KOPT-K1 (cell line): ENCODE data around the gene SSR4.

ENCODE experiments used
- H3K27ac ChIP-seq: fragments of 200-600 bp; sonication (generic); 2 replicates; pipeline ENCODE4 v1.5.1; 2016; ENCODE audit warnings: antibody characterized with exemption, mild to moderate bottlenecking, low read depth, low read length; ENCODE audit not compliant: poor library complexity, severe bottlenecking
- H3K36me3 ChIP-seq: fragments of 200-600 bp; sonication (generic); 2 replicates; pipeline ENCODE4 v1.5.1; 2017; ENCODE audit warnings: antibody characterized with exemption, mild to moderate bottlenecking, low read length, moderate library complexity; ENCODE audit not compliant: insufficient read depth
- H3K9me3 ChIP-seq: fragments of 200-600 bp; sonication (generic); 2 replicates; pipeline ENCODE4 v1.5.1; 2017; ENCODE audit warnings: antibody characterized with exemption, low read length, mild to moderate bottlenecking; ENCODE audit not compliant: insufficient read depth, poor library complexity, severe bottlenecking

The SSR4 gene

DNA sequence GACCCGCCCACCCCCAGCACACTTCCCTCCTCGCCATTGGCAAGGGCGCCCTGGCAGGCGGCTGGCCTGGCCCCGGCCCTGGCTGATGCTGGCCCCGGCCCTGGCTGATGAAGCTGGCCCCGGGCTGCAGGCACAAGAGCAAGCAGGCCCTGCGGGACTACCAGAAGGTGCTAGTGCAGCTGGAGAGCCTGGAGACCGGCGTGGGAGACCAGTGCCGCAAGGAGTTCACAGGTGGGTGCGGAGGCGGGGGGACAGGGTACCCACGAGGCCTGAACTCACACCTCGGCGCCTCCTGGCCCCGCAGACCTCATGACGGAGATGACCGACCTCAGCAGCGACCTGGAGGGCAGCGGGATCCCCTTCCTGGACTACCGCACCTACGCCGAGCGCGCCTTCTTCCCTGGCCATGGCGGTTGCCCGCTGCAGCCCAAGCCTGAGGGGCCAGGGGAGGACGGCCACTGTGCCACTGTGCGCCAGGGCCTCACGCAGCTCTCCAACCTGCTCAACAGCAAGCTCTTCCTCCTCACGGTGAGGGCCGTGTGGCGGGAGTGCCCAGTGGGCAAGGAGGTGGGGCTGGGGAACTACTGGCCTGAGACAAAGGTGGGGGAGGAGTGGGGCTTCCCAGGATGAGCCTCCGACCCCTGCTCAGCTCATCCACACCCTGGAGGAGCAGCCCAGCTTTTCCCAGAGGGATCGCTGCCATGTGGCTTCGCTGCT is 19.7 kb upstream of the SSR4 start:
- H3K36me3 ChIP-seq = no peaks in the 10 kb centered on the region
- H3K27ac ChIP-seq = no peak overlapping the region
- no peaks in the 10 kb centered on the region for H3K9me3 ChIP-seq

DNA sequence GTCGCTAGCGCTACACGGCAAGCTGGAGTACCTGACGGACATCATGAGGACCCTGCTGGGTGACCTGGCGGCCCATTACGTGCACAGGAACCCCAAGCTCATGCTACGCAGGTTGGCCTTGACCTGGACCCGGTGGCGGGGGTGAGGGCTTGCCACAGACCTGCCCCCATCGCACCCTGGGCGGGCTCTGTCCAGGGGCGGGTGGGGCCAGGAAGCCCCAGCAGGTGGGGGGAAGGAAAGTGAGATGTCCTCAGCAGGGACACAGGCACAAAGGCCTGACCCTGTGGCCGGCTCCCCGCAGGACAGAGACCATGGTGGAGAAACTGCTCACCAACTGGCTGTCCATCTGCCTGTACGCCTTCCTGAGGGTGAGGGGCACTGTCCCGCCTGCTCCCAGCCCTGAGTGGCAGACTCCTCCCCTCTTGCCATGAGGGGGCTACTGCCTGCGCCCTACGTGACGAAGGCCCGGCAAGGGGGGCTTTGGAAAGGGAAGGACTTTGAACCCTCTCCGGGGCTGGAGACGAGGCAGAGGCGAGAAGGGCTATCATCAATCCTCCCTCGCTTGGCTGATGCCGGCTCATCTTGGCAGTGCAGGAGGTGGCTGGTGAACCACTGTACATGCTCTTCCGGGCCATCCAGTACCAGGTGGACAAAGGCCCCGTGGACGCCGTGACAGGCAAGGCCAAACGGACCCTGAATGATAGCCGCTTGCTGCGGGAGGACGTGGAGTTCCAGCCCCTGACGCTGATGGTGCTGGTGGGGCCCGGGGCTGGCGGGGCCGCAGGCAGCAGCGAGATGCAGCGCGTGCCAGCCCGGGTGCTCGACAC is 19.0 kb upstream of the SSR4 start:
- H3K9me3 ChIP-seq = no peaks in the 10 kb centered on the region
- no peaks in the 10 kb centered on the region for H3K36me3 ChIP-seq
- no peak overlapping the region for H3K27ac ChIP-seq

GRCh38 chrX:153776120-153776599 is 18.3 kb upstream of the SSR4 start:
- no peak overlapping the region for H3K27ac ChIP-seq
- H3K36me3 ChIP-seq = no peaks in the 10 kb centered on the region
- H3K9me3 ChIP-seq = no peaks in the 10 kb centered on the region

GRCh38 chrX:153776611-153777045 is 17.8 kb upstream of the SSR4 start:
- Histone ChIP-seq H3K9me3 (no peaks in the 10 kb centered on the region), H3K36me3 (no peaks in the 10 kb centered on the region), H3K27ac (no peak overlapping the region)

- no peaks in the 10 kb centered on the region for H3K36me3 ChIP-seq
- H3K27ac ChIP-seq = no peak overlapping the region
- no peaks in the 10 kb centered on the region for H3K9me3 ChIP-seq
Measured at GRCh38 chrX:153777261-153778090, 17.0 kb upstream of the SSR4 start.

DNA sequence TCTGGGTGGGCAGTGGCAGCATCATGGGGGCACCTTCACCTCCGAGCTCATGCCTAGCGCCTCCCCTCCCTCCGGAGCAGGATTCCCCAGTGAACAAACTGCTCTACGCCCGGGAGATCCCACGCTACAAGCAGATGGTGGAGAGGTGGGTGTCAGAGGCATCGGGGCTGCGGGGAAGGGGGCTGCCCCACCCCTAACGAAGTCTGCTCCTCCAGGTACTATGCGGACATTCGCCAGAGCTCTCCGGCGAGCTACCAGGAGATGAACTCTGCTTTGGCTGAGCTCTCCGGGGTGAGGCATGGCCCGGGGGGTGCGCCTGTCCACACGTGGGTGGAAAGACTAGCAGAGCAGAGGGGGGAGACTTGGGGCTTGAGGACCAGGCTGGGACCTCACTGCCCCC is 16.3 kb upstream of the SSR4 start:
- Histone ChIP-seq H3K9me3 (no peaks in the 10 kb centered on the region), H3K27ac (no peak overlapping the region), H3K36me3 (no peaks in the 10 kb centered on the region)

DNA sequence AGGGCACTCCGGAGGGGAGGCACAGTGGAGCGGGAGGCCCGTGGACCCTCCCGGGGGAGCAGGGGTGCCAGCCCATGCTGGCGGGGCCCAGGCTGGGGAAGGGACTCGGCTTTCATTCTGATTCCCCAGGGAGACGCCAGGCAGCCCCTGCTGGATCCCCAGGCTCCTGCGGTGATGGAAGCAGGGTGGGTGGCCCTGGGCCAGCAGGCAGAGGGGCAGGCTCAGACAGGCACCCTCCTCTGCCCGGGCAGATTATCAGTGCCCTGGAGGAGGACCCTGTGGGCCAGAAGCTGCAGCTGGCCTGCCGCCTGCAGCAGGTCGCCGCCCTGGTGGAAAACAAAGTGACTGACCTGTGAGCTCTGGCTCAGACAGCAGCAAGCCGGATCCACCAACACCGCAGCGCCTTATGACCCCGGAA is 15.8 kb upstream of the SSR4 start:
- Histone ChIP-seq H3K36me3 (no peaks in the 10 kb centered on the region), H3K27ac (no peak overlapping the region), H3K9me3 (no peaks in the 10 kb centered on the region)

DNA sequence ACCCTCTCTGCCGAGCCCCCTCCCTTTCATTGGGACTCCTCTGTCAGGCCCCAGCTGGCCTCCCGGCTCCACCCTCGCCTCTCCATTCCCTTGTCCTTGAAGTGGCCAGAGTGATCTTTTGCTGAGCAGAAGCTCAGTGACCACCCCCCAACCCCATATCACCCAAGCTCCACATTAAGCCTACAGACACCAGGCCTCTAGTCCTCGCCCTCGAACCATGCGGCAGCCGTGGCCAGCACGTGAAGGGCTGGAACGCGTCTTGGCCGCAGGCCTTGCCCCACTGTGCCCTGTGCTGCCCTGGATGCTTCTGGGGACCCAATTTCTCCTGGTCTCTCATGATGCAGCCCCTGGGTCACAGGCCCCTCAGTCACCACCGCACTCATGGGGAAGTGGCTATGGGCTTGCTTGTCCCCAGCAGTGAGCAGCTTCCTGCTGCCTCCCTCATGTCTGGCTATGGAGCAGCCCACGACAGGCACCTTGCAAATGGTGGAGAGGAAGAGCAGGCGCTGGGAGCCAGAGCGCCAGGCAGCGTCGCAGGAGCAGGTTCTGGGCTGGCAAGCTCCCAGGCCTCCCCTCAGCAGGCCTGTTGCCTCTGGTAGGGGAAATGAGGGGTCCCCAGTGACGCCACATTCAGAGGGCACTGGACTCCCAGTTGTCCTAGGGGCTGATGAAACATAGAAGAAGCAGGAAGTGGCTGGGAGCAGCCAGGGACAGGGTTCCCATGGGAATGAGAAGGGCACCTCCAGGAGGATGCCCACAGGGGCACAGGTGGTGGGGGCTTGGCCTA is 14.4 kb upstream of the SSR4 start:
- Histone ChIP-seq H3K9me3 (no peaks in the 10 kb centered on the region), H3K27ac (no peak overlapping the region), H3K36me3 (no peaks in the 10 kb centered on the region)

- Histone ChIP-seq H3K9me3 (no peaks in the 10 kb centered on the region), H3K36me3 (peaks cover 7% of the 10 kb centered on the region; the same call in 1 of the 2 replicates), H3K27ac (no peak within 1 kb of the TSS)
Measured at GRCh38 chrX:153780678-153781427, 13.6 kb upstream of the SSR4 start, which contains the start of gene SRPK3. SRPK3 (plus strand) TSS chrX:153781041; CDS start chrX:153781087, 46 bp downstream.

DNA sequence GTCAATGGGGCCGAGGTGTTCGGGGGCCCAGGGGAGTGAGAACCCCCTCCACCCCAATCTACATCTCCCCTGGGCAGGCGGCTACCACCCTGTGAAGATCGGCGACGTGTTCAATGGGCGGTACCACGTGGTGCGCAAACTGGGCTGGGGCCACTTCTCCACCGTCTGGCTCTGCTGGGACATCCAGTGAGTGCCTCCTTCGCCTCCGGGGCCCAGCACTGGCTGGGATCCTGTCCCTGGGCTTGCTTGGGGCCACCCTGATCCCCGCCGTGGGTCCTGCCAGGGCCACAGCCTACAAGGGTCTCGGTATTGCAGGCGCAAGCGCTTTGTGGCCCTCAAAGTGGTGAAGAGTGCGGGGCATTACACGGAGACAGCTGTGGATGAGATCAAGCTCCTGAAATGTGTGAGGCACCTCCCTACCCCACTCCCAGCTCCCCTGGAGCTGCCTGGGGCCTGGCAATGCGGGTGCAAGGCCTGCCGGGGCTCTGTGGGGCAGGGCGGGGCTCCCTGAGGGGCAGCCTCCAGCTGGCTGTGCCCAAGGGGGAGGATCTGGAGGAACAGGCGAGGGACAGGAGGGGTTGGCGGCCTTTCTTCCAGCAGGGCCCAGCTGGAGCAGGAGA is 12.9 kb upstream of the SSR4 start:
- Histone ChIP-seq H3K27ac (no peak overlapping the region), H3K9me3 (no peaks in the 10 kb centered on the region), H3K36me3 (peaks cover 14% of the 10 kb centered on the region; the same call in 1 of the 2 replicates)

- no peaks in the 10 kb centered on the region for H3K9me3 ChIP-seq
- H3K27ac ChIP-seq = no peak overlapping the region
- H3K36me3 ChIP-seq = peaks cover 22% of the 10 kb centered on the region; the same call in 1 of the 2 replicates
Measured at GRCh38 chrX:153782313-153782712, 12.2 kb upstream of the SSR4 start.

DNA sequence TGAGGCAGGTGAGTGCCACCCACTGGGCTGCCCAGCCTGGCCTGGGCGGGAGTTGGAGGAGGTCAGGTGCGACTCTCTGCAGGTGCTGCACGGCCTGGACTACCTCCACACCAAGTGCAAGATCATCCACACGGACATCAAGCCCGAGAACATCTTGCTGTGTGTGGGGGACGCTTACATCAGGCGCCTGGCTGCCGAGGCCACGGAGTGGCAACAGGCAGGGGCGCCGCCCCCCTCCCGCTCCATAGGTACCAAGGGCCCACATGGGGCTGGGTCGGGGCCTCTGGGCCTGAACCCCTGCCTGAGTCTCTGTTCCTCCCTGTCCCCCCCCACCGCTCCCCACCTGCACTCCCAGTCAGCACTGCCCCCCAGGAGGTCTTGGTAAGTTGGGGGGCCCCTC is 11.6 kb upstream of the SSR4 start:
- H3K36me3 ChIP-seq = peaks cover 27% of the 10 kb centered on the region; the same call in 1 of the 2 replicates
- H3K9me3 ChIP-seq = no peaks in the 10 kb centered on the region
- no peak overlapping the region for H3K27ac ChIP-seq

GRCh38 chrX:153783378-153784013 is 11.0 kb upstream of the SSR4 start:
- H3K27ac ChIP-seq = no peak overlapping the region
- H3K36me3 ChIP-seq = peaks cover 33% of the 10 kb centered on the region; the same call in 1 of the 2 replicates
- H3K9me3 ChIP-seq = no peaks in the 10 kb centered on the region
